IPS-18c (cell line): ENCODE measurements around the gene STYX.

ENCODE experiments used
- H3K4me3 ChIP-seq: 2 replicates; pipeline ENCODE4 v1.7.0; 2013; ENCODE audit warnings: low read depth, mild to moderate bottlenecking, low read length, moderate library complexity; ENCODE audit not compliant: insufficient read depth
- H3K9me3 ChIP-seq: one replicate; pipeline ENCODE4 v1.6.1; 2013; ENCODE audit warnings: mild to moderate bottlenecking, low read length, moderate library complexity; ENCODE audit not compliant: control insufficient read depth, insufficient read depth

STYX gene

GRCh38 chr14:52729925-52730708, at the start of gene STYX:
STYX (plus strand) TSS chr14:52730166; CDS start chr14:52730475, 309 bp downstream.
- peaks cover 2% of the 10 kb centered on the region for H3K9me3 ChIP-seq
- peak within 1 kb of the TSS; percentile 97 for H3K4me3 ChIP-seq

GRCh38 chr14:52683985-52684520, 45.9 kb upstream of the STYX start:
- no peaks in the 10 kb centered on the region for H3K9me3 ChIP-seq
- no peak overlapping the region for H3K4me3 ChIP-seq

- no peak overlapping the region for H3K4me3 ChIP-seq
- H3K9me3 ChIP-seq: no peaks in the 10 kb centered on the region
These were observed 43.8 kb upstream of the STYX start for GRCh38 chr14:52686176-52686575.

GRCh38 chr14:52690983-52691760, 38.8 kb upstream of the STYX start:
- Histone ChIP-seq H3K9me3 (no peaks in the 10 kb centered on the region), H3K4me3 (no peak overlapping the region)

- no peak overlapping the region for H3K4me3 ChIP-seq
- no peaks in the 10 kb centered on the region for H3K9me3 ChIP-seq
These were observed 37.6 kb upstream of the STYX start for GRCh38 chr14:52692248-52692962.

- Histone ChIP-seq H3K4me3 (no peak overlapping the region), H3K9me3 (no peaks in the 10 kb centered on the region)
These were observed 36.9 kb upstream of the STYX start for GRCh38 chr14:52693036-52693435.

GRCh38 chr14:52693532-52693931, 36.4 kb upstream of the STYX start:
- Histone ChIP-seq H3K4me3 (no peak overlapping the region), H3K9me3 (no peaks in the 10 kb centered on the region)

GRCh38 chr14:52694761-52695480, 35.0 kb upstream of the STYX start:
- Histone ChIP-seq H3K9me3 (no peaks in the 10 kb centered on the region), H3K4me3 (peak overlapping the region; percentile 94)

GRCh38 chr14:52695481-52696091, 34.4 kb upstream of the STYX start, which contains the start of gene ERO1A:
ERO1A (minus strand) TSS chr14:52695558; CDS start chr14:52695481, 77 bp downstream.
- no peaks in the 10 kb centered on the region for H3K9me3 ChIP-seq

GRCh38 chr14:52700701-52701172, 29.2 kb upstream of the STYX start:
- H3K9me3 ChIP-seq: no peaks in the 10 kb centered on the region
- H3K4me3 ChIP-seq: no peak overlapping the region

More at GRCh38 chr14:52695481-52696091, 34.4 kb upstream of the STYX start, which contains the start of gene ERO1A:
- peak within 1 kb of the TSS; percentile 94 for H3K4me3 ChIP-seq

- no peak overlapping the region for H3K4me3 ChIP-seq
- H3K9me3 ChIP-seq: no peaks in the 10 kb centered on the region
These were observed 28.7 kb upstream of the STYX start for GRCh38 chr14:52701223-52701622.

- H3K4me3 ChIP-seq: no peak overlapping the region
- no peaks in the 10 kb centered on the region for H3K9me3 ChIP-seq
These were observed 26.7 kb upstream of the STYX start for GRCh38 chr14:52703225-52703624.

- Histone ChIP-seq H3K4me3 (no peak overlapping the region), H3K9me3 (no peaks in the 10 kb centered on the region)
These were observed 26.3 kb upstream of the STYX start for GRCh38 chr14:52703664-52704063.

GRCh38 chr14:52706286-52706685, 23.7 kb upstream of the STYX start:
- Histone ChIP-seq H3K9me3 (no peaks in the 10 kb centered on the region), H3K4me3 (peak overlapping the region; percentile 56; the same call in 1 of the 2 replicates)

- Histone ChIP-seq H3K9me3 (no peaks in the 10 kb centered on the region), H3K4me3 (peak within 1 kb of the TSS; percentile 96)
These were observed 23.0 kb upstream of the STYX start, which contains the start of gene PSMC6 for GRCh38 chr14:52706724-52707706. PSMC6 (plus strand) TSS chr14:52707200; CDS start chr14:52707220, 20 bp downstream.
